Measurements from ENCODE around the gene SEMA6D. TPM values are rescaled to one million over a fixed set of nuclear protein-coding genes. Genes with fewer than 3 reads are reported as not detected.

SEMA6D gene
- total RNA-seq, 1 donor from 2014 or later, result 2.6 TPM

- no peaks in the 10 kb centered on the region for H3K36me3 ChIP-seq (ENCODE audit: control insufficient read depth, insufficient read depth, low read length)
- DNase-seq (ENCODE audit: low read depth), result peak; percentile 95
- no peak overlapping the region for H3K4me3 ChIP-seq (ENCODE audit: low read depth, low read length)
- H3K27me3 ChIP-seq (ENCODE audit: control insufficient read depth, insufficient read depth, low read length), result no peaks in the 10 kb centered on the region
- no peak for FAIRE-seq
- TF ChIP-seq CTCF (IDR thresholded peaks at IDR 0.05; ENCODE audit: insufficient read depth, low read length, severe bottlenecking), result no peak
Measured at GRCh38 chr15:47812470-47812999, 95.2 kb downstream of the SEMA6D start.

GRCh38 chr15:47813748-47814384, 96.6 kb downstream of the SEMA6D start:
- H3K4me3 ChIP-seq (ENCODE audit: low read depth, low read length), result no peak overlapping the region
- DNase-seq (ENCODE audit: low read depth), result no peak
- TF ChIP-seq CTCF (IDR thresholded peaks at IDR 0.05; ENCODE audit: insufficient read depth, low read length, severe bottlenecking), result no peak
- H3K36me3 ChIP-seq (ENCODE audit: control insufficient read depth, insufficient read depth, low read length), result no peaks in the 10 kb centered on the region
- FAIRE-seq, result no peak
- no peaks in the 10 kb centered on the region for H3K27me3 ChIP-seq (ENCODE audit: control insufficient read depth, insufficient read depth, low read length)

GRCh38 chr15:47814620-47815019, 97.3 kb downstream of the SEMA6D start:
- H3K4me3 ChIP-seq (ENCODE audit: low read depth, low read length), result no peak overlapping the region
- FAIRE-seq (peak; percentile 79), DNase-seq (ENCODE audit: low read depth) (no peak)
- TF ChIP-seq CTCF (IDR thresholded peaks at IDR 0.05; ENCODE audit: insufficient read depth, low read length, severe bottlenecking), result no peak
- H3K27me3 ChIP-seq (ENCODE audit: control insufficient read depth, insufficient read depth, low read length), result no peaks in the 10 kb centered on the region
- no peaks in the 10 kb centered on the region for H3K36me3 ChIP-seq (ENCODE audit: control insufficient read depth, insufficient read depth, low read length)

DNA sequence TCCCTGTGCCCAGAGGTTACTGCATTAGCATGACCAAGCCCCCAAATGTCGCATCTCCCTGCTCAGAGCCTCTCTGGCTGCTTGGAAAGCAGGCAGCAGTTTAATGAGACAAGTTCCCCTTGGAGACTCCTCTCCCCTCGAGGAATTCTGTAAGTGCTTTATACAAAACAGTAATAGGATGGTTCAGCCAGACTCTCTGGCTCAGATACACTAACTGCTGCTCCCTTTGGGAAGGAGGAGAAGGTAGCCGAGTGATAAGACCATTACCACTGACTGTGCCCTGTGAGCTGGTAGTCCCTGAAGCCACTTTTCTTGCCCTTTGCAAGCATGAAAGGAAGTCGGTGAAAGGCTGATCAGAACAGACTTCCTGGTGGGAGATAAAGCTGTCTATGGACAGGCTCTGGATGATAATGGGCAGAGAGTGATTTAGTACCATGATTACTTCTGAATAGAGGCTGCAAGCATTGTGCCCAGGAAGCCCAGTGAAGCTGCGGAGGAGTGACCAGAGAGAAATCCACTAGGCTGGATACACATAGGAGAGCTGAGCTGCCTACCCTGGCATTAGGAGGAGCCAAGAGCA, 100.8 kb downstream of the SEMA6D start:
- DNase-seq (ENCODE audit: low read depth), result no peak
- TF ChIP-seq CTCF (IDR thresholded peaks at IDR 0.05; ENCODE audit: insufficient read depth, low read length, severe bottlenecking), result no peak
- FAIRE-seq, result no peak
- Histone ChIP-seq H3K4me3 (ENCODE audit: low read depth, low read length) (no peak overlapping the region), H3K36me3 (ENCODE audit: control insufficient read depth, insufficient read depth, low read length) (no peaks in the 10 kb centered on the region), H3K27me3 (ENCODE audit: control insufficient read depth, insufficient read depth, low read length) (no peaks in the 10 kb centered on the region)

DNA sequence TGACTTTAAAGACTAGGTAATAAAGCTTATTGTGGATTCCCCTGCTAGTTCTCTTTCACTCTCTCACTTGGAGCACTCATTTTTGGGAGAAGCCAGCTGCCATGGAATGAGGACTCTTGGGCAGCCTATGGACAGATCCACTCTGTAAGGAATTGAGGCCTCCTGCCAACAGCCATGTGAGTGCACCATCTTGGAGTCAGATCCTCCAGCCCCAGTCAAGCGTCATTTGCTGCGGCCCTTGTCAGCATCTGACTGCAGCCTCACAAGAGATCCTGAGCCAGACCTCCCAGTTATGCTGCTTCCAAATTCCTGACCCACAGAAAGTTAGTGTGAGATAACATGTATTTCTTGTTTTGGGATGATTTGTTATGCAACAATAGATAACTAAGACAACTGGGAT, 101.9 kb downstream of the SEMA6D start:
- FAIRE-seq (no peak), DNase-seq (ENCODE audit: low read depth) (no peak)
- Histone ChIP-seq H3K27me3 (ENCODE audit: control insufficient read depth, insufficient read depth, low read length) (no peaks in the 10 kb centered on the region), H3K4me3 (ENCODE audit: low read depth, low read length) (no peak overlapping the region), H3K36me3 (ENCODE audit: control insufficient read depth, insufficient read depth, low read length) (no peaks in the 10 kb centered on the region)
- no peak for TF ChIP-seq CTCF (IDR thresholded peaks at IDR 0.05; ENCODE audit: insufficient read depth, low read length, severe bottlenecking)

All from bronchial epithelial cell (primary cell).